ENCODE measurements around the gene PNPLA3.

The PNPLA3 gene

DNA sequence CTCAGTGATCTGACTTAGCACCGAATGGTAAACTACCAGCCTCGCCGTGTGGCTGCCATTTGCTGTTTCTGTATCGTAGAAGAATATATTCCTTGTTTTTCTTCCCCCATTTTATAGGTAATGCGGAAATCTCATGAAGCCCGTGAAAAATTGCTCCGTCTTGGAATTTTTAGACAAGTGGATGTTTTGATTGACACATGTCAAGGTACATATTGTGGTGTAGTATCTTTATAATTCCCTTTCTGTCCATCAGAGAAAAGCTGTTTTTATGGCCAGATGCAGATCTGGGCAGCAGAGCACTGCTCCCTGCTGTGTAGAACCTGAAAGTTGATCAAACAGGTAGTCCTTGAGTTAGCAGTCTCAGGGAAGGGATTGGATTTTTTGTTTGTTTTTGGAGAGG is 45.0 kb downstream of the PNPLA3 start:
- no peak overlapping the region for H4K8ac ChIP-seq (ENCODE audit: low read depth, low read length)
- no peak overlapping the region for H4K12ac ChIP-seq (ENCODE audit: low read depth, low read length)
- no peaks in the 10 kb centered on the region for H3K9me3 ChIP-seq (ENCODE audit: insufficient read depth, low read depth, low read length)
- H3K4me1 ChIP-seq (ENCODE audit: control insufficient read depth in 1 of 2, insufficient read depth in 2 of 2, low read length in 2 of 2) = no peaks in the 10 kb centered on the region
- H3K4ac ChIP-seq (ENCODE audit: low read depth, low read length) = no peak overlapping the region
- no peak overlapping the region for H3K14ac ChIP-seq (ENCODE audit: low read length)
- no peaks in the 10 kb centered on the region for H3K27me3 ChIP-seq (ENCODE audit: insufficient read depth, low read length)
- H3K79me2 ChIP-seq (ENCODE audit: control insufficient read depth, insufficient read depth, low read length, poor library complexity) = no peaks in the 10 kb centered on the region
- H2AFZ ChIP-seq (ENCODE audit: insufficient read depth, low read length, poor library complexity) = no peak overlapping the region
- H2BK5ac ChIP-seq (ENCODE audit: low read depth, low read length, poor library complexity) = no peak overlapping the region
- no peak overlapping the region for H2BK12ac ChIP-seq (ENCODE audit: low read length)
- no peak overlapping the region for H3K4me2 ChIP-seq (ENCODE audit: low read length)
- H3K23ac ChIP-seq (ENCODE audit: low read length) = no peak overlapping the region
- no CpG with 5 or more reads among the region's 7 CpGs for WGBS (ENCODE audit: extremely low coverage, insufficient coverage, insufficient read length)
- no peak overlapping the region for H2AK5ac ChIP-seq (ENCODE audit: low read length)
- H3K4me3 ChIP-seq (ENCODE audit: low read depth, low read length) = no peak overlapping the region
- H3K9ac ChIP-seq (ENCODE audit: low read length) = no peak overlapping the region
- no peak overlapping the region for H3K27ac ChIP-seq (ENCODE audit: low read depth, low read length)
- no peak overlapping the region for H3K18ac ChIP-seq (ENCODE audit: low read length)
- no peaks in the 10 kb centered on the region for H3K79me1 ChIP-seq (ENCODE audit: low read length)
- no peak for DNase-seq
- H4K91ac ChIP-seq (ENCODE audit: low read depth, low read length) = no peak overlapping the region
- H2BK120ac ChIP-seq (ENCODE audit: insufficient read depth, low read length, poor library complexity) = no peak overlapping the region
- peaks cover 34 to 63% of the 10 kb centered on the region in 2 experiments for H3K36me3 ChIP-seq (ENCODE audit: control insufficient read depth in 1 of 2, insufficient read depth in 2 of 2, low read length in 2 of 2)

DNA sequence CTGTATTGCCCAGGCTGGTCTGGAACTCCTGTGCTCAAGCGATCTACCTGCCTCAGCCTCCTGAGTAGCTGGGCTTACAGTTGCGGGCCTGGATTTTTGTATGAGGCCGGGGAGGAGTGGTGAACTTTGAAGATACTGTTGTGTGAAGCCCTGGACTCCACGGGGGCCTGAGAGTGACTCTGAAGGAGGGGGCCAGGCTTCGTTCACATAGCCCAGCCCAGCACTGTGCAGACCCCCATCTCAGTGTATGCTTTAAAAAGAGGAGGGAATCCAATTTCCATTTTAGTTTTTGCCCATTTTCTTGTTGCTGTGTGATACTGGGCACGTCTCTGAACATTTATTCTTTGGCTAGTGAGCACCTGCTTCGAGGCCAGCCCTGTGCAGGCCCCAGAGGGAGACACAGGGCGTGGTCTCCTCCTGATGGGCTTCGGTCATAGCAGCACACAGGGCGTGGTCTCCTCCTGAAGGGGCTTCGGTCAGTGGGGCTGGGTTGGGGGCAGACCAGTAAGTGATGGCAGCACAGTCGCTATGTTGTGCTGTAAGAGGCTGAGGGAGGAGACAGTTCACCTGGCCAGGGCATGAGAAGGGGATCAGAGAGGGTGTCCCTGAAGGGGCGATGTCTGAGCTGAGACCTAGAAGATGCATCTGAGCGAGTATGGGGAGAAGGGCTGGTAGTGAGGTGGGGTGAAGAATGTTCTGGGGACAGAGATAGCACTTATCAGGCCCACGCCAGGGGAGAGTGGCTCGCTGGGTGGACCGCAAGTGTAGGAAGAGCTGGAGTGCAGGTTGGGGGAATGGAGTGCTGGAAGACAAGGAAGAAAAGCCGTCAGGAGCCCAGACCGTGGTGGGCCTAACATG is 45.6 kb downstream of the PNPLA3 start:
- H3K79me1 ChIP-seq (ENCODE audit: low read length) = no peaks in the 10 kb centered on the region
- no peak overlapping the region for H2BK12ac ChIP-seq (ENCODE audit: low read length)
- H2AK5ac ChIP-seq (ENCODE audit: low read length) = no peak overlapping the region
- H2BK5ac ChIP-seq (ENCODE audit: low read depth, low read length, poor library complexity) = no peak overlapping the region
- no peaks in the 10 kb centered on the region for H3K9me3 ChIP-seq (ENCODE audit: insufficient read depth, low read depth, low read length)
- H3K27ac ChIP-seq (ENCODE audit: low read depth, low read length) = no peak overlapping the region
- no peak overlapping the region for H3K18ac ChIP-seq (ENCODE audit: low read length)
- no peak overlapping the region for H3K4me3 ChIP-seq (ENCODE audit: low read depth, low read length)
- no CpG with 5 or more reads among the region's 19 CpGs for WGBS (ENCODE audit: extremely low coverage, insufficient coverage, insufficient read length)
- H3K14ac ChIP-seq (ENCODE audit: low read length) = no peak overlapping the region
- no peak for DNase-seq
- no peak overlapping the region for H3K4me2 ChIP-seq (ENCODE audit: low read length)
- no peak overlapping the region for H4K8ac ChIP-seq (ENCODE audit: low read depth, low read length)
- no peak overlapping the region for H3K9ac ChIP-seq (ENCODE audit: low read length)
- no peak overlapping the region for H4K12ac ChIP-seq (ENCODE audit: low read depth, low read length)
- H3K23ac ChIP-seq (ENCODE audit: low read length) = no peak overlapping the region
- H3K4ac ChIP-seq (ENCODE audit: low read depth, low read length) = no peak overlapping the region
- H2BK120ac ChIP-seq (ENCODE audit: insufficient read depth, low read length, poor library complexity) = no peak overlapping the region
- H3K79me2 ChIP-seq (ENCODE audit: control insufficient read depth, insufficient read depth, low read length, poor library complexity) = no peaks in the 10 kb centered on the region
- no peak overlapping the region for H4K91ac ChIP-seq (ENCODE audit: low read depth, low read length)
- no peaks in the 10 kb centered on the region for H3K27me3 ChIP-seq (ENCODE audit: insufficient read depth, low read length)
- H3K4me1 ChIP-seq (ENCODE audit: control insufficient read depth in 1 of 2, insufficient read depth in 2 of 2, low read length in 2 of 2) = no peaks in the 10 kb centered on the region
- H3K36me3 ChIP-seq (ENCODE audit: control insufficient read depth in 1 of 2, insufficient read depth in 2 of 2, low read length in 2 of 2) = peaks cover 36 to 66% of the 10 kb centered on the region in 2 experiments
- H2AFZ ChIP-seq (ENCODE audit: insufficient read depth, low read length, poor library complexity) = no peak overlapping the region

GRCh38 chr22:43969989-43970755 is 46.6 kb downstream of the PNPLA3 start:
- Histone ChIP-seq H3K18ac (ENCODE audit: low read length) (no peak overlapping the region), H3K36me3 (ENCODE audit: control insufficient read depth in 1 of 2, insufficient read depth in 2 of 2, low read length in 2 of 2) (peaks cover 38 to 67% of the 10 kb centered on the region in 2 experiments), H3K9ac (ENCODE audit: low read length) (no peak overlapping the region), H3K14ac (ENCODE audit: low read length) (no peak overlapping the region), H3K27me3 (ENCODE audit: insufficient read depth, low read length) (no peaks in the 10 kb centered on the region), H3K4ac (ENCODE audit: low read depth, low read length) (no peak overlapping the region), H3K79me2 (ENCODE audit: control insufficient read depth, insufficient read depth, low read length, poor library complexity) (no peaks in the 10 kb centered on the region), H2BK12ac (ENCODE audit: low read length) (no peak overlapping the region), H4K8ac (ENCODE audit: low read depth, low read length) (no peak overlapping the region), H2AFZ (ENCODE audit: insufficient read depth, low read length, poor library complexity) (no peak overlapping the region), H3K27ac (ENCODE audit: low read depth, low read length) (no peak overlapping the region), H3K4me2 (ENCODE audit: low read length) (no peak overlapping the region), H3K23ac (ENCODE audit: low read length) (no peak overlapping the region), H3K9me3 (ENCODE audit: insufficient read depth, low read depth, low read length) (peaks cover 1% of the 10 kb centered on the region), H3K4me1 (ENCODE audit: control insufficient read depth in 1 of 2, insufficient read depth in 2 of 2, low read length in 2 of 2) (no peaks in the 10 kb centered on the region), H3K79me1 (ENCODE audit: low read length) (no peaks in the 10 kb centered on the region), H4K12ac (ENCODE audit: low read depth, low read length) (no peak overlapping the region), H2BK120ac (ENCODE audit: insufficient read depth, low read length, poor library complexity) (no peak overlapping the region), H2AK5ac (ENCODE audit: low read length) (no peak overlapping the region), H3K4me3 (ENCODE audit: low read depth, low read length) (no peak overlapping the region), H4K91ac (ENCODE audit: low read depth, low read length) (no peak overlapping the region), H2BK5ac (ENCODE audit: low read depth, low read length, poor library complexity) (no peak overlapping the region)
- DNase-seq = no peak
- WGBS (ENCODE audit: extremely low coverage, insufficient coverage, insufficient read length) = no CpG with 5 or more reads among the region's 8 CpGs

- Histone ChIP-seq H4K8ac (ENCODE audit: low read depth, low read length) (no peak overlapping the region), H2AK5ac (ENCODE audit: low read length) (no peak overlapping the region), H2BK120ac (ENCODE audit: insufficient read depth, low read length, poor library complexity) (no peak overlapping the region), H3K4me2 (ENCODE audit: low read length) (no peak overlapping the region), H3K4me3 (ENCODE audit: low read depth, low read length) (no peak overlapping the region), H3K23ac (ENCODE audit: low read length) (no peak overlapping the region), H3K9me3 (ENCODE audit: insufficient read depth, low read depth, low read length) (peaks cover 1% of the 10 kb centered on the region), H3K36me3 (ENCODE audit: control insufficient read depth in 1 of 2, insufficient read depth in 2 of 2, low read length in 2 of 2) (peaks cover 45 to 70% of the 10 kb centered on the region in 2 experiments), H3K4ac (ENCODE audit: low read depth, low read length) (no peak overlapping the region), H3K27me3 (ENCODE audit: insufficient read depth, low read length) (no peaks in the 10 kb centered on the region), H3K14ac (ENCODE audit: low read length) (no peak overlapping the region), H4K91ac (ENCODE audit: low read depth, low read length) (no peak overlapping the region), H3K4me1 (ENCODE audit: control insufficient read depth in 1 of 2, insufficient read depth in 2 of 2, low read length in 2 of 2) (no peaks in the 10 kb centered on the region), H3K9ac (ENCODE audit: low read length) (no peak overlapping the region), H2BK5ac (ENCODE audit: low read depth, low read length, poor library complexity) (no peak overlapping the region), H2AFZ (ENCODE audit: insufficient read depth, low read length, poor library complexity) (no peak overlapping the region), H3K79me2 (ENCODE audit: control insufficient read depth, insufficient read depth, low read length, poor library complexity) (no peaks in the 10 kb centered on the region), H2BK12ac (ENCODE audit: low read length) (no peak overlapping the region), H4K12ac (ENCODE audit: low read depth, low read length) (no peak overlapping the region), H3K18ac (ENCODE audit: low read length) (no peak overlapping the region), H3K79me1 (ENCODE audit: low read length) (no peaks in the 10 kb centered on the region), H3K27ac (ENCODE audit: low read depth, low read length) (no peak overlapping the region)
- no CpG with 5 or more reads among the region's 8 CpGs for WGBS (ENCODE audit: extremely low coverage, insufficient coverage, insufficient read length)
- DNase-seq = no peak
Measured at GRCh38 chr22:43971112-43971511, 47.5 kb downstream of the PNPLA3 start.
